Measurements from ENCODE around the gene ACSL6.

The ACSL6 gene, protein sequence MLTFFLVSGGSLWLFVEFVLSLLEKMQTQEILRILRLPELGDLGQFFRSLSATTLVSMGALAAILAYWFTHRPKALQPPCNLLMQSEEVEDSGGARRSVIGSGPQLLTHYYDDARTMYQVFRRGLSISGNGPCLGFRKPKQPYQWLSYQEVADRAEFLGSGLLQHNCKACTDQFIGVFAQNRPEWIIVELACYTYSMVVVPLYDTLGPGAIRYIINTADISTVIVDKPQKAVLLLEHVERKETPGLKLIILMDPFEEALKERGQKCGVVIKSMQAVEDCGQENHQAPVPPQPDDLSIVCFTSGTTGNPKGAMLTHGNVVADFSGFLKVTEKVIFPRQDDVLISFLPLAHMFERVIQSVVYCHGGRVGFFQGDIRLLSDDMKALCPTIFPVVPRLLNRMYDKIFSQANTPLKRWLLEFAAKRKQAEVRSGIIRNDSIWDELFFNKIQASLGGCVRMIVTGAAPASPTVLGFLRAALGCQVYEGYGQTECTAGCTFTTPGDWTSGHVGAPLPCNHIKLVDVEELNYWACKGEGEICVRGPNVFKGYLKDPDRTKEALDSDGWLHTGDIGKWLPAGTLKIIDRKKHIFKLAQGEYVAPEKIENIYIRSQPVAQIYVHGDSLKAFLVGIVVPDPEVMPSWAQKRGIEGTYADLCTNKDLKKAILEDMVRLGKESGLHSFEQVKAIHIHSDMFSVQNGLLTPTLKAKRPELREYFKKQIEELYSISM

GRCh38 chr5:132011622-132012343, at the start of gene ACSL6:
ACSL6 (minus strand) TSS chr5:132011658; CDS start chr5:132011553, 105 bp downstream.
- DNase-seq (ENCODE audit: low read depth, low spot score), result no peak

DNA sequence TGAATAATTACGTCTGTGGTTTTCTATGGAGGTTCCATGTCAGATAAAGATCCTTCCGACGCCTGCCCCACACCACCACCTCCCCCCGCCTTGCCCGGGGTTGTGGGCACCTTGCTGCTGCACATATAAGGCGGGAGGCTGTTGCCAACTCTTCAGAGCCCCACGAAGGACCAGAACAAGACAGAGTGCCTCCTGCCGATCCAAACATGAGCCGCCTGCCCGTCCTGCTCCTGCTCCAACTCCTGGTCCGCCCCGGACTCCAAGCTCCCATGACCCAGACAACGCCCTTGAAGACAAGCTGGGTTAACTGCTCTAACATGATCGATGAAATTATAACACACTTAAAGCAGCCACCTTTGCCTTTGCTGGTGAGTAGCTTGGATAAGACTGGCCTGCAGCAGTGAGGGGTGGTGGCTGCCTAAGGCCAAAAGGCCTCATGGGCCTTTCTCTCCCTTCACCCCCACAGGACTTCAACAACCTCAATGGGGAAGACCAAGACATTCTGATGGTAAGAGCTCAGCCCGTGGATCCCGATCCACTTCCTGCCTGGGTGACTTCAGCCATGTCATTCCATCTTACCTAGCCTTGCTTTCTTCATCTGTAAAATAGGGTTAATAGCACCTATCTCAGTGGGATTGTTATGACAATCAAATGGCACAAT, 49.2 kb upstream of the ACSL6 start, which contains the start of gene IL3:
Gene IL3, plus strand, starts transcription at position 155 of the 661 bp plus-strand sequence. Its CDS starts 52 bp downstream, at position 207.
- DNase-seq (ENCODE audit: low read depth, low spot score), result no peak

- DNase-seq (ENCODE audit: low read depth, low spot score), result no peak
Observed at GRCh38 chr5:132059696-132060500, 48.4 kb upstream of the ACSL6 start.

DNA sequence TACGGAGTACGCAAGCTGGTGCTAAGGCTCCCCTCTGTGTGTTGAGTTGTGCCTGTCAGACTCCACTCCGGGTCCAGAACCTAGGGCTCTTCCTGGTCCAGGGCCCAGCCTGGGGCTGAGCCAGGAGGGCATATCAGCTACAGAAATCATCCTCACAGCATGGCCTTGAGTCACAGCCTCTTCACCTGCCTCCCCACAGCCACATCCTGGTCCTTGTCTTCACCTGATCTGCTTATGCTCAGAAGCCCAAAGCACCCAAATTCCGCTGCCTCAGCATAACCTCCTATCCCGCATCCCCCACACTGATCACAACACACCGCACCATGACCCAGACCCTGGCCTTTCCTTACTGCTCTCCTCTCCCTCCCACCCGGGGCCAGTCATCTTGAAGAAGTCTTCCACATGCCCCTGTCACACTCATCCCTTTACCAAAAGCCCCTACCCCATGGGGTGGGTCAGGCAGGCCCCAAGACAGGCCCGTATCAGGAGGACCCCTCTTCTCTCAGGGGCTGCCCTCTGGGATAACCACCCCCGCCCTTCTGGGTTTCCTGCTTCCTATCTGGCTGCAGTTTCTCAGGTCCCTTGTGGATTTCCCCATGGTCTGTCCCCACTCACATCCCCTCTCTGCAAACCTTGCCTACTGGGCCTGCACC, 47.7 kb upstream of the ACSL6 start:
- DNase-seq (ENCODE audit: low read depth, low spot score), result no peak

- no peak for DNase-seq (ENCODE audit: low read depth, low spot score)
Observed at GRCh38 chr5:132058646-132059042, 47.2 kb upstream of the ACSL6 start.

DNA sequence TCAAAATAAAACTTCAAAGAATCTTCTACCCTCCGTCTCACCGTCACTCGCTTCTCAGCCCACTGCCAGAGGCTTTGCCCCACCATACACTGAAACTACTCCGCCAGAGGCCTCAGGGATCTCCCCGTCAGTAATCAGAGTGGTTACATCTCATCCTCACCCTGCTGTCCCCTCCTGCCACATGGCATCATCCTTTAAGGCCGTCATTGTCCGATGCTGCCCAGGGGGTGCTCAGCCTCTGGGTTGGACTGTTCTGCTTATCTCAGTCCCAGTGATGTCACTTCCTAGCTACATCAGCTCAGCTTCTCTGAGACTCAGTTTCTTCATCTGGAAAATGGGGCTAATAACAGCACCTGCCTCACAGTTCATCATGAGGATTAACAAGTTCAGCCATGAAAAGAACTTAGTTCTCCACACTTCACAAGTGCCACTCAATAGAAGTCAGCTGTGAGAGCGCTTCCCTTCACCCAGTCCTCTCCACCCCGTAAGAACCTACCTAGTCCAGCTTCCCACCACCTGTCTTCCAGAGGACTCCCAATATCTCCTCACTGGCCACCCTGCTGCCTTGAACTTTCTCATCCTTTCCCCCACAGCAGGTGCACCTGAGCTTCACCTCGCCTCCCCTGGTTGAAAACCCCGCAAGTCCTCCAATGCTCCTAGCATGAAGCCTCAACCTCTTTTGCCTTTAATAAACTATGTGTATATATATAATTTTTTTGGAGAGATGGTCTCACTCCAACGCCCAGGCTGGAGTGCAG, 46.2 kb upstream of the ACSL6 start:
- no peak for DNase-seq (ENCODE audit: low read depth, low spot score)

GRCh38 chr5:132056610-132057497, 45.4 kb upstream of the ACSL6 start:
- DNase-seq (ENCODE audit: low read depth, low spot score), result no peak

DNA sequence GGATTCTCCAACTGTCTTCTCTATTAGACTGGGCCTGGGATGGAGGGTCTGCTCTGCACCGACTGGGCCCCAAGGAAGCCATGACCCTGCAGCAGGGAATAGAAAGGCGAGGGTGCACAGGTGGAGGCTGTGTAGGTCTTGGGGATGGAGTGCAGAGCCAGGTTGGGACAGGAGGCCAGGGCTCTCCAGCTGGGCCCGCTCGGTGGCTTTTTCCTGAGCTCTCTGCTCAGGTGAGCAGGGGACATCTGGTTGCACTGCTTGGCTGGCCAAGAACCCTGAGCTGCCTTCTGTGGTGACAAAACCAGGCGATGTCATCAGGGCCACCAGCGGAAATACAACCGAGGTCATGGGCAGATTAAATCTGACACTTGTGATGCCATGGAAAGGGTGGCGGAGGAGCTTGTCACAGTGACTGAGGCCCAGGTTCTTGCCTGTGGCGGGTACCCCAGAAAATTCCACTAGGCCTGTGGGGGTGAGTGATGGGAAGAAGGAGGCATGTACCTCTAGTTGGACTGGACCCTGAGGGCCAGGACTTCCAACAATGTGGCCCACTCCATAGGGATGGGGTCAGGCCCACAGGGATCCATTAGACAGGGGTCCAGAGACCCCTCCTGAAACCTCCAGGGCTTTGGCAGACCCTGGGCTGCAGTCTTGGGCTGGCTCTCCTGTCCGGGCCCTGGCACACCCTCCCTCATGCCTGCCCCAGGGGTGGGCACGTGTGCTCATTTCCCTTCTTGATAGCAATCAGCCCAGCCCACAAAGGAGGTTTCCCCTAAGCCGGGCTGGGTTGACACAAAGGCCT, 44.6 kb upstream of the ACSL6 start:
- DNase-seq (ENCODE audit: low read depth, low spot score), result peak; percentile 1

DNA sequence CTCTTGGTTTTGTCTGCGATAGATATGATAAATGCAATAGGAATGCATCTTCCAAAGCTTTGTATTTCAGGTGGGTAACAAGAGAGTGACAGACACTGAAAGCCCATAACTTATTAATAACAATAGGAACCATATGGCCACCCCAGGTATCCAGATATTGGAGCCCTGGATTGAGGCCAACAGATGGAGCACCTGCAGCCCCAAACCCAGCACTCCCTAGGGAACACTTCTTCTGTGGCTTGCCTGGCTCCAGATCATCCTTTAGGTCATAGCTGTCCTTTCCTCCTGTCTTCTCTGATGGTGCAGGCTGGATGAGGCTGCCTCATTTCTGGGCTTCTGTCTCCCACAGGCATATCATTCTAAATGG, 44.0 kb upstream of the ACSL6 start:
- DNase-seq (ENCODE audit: low read depth, low spot score), result no peak

GRCh38 chr5:132054697-132055440, 43.4 kb upstream of the ACSL6 start:
- DNase-seq (ENCODE audit: low read depth, low spot score), result peak; percentile 0

- DNase-seq (ENCODE audit: low read depth, low spot score), result no peak
Observed at GRCh38 chr5:132054031-132054696, 42.7 kb upstream of the ACSL6 start.

- DNase-seq (ENCODE audit: low read depth, low spot score), result no peak
Observed at GRCh38 chr5:132053483-132053882, 42.0 kb upstream of the ACSL6 start.

GRCh38 chr5:132052520-132052919, 41.1 kb upstream of the ACSL6 start:
- DNase-seq (ENCODE audit: low read depth, low spot score), result no peak

GRCh38 chr5:132050661-132051552, 39.4 kb upstream of the ACSL6 start:
- no peak for DNase-seq (ENCODE audit: low read depth, low spot score)

GRCh38 chr5:132050136-132050535, 38.7 kb upstream of the ACSL6 start:
- DNase-seq (ENCODE audit: low read depth, low spot score), result no peak

Measured in ELF-1 (cell line).